ENCODE measurements around the gene CACHD1.

GRCh38 chr1:64685765-64686341, 215.9 kb downstream of the CACHD1 start:
- no peak for TF ChIP-seq CTCF (conservative IDR thresholded peaks at IDR 0.05; ENCODE audit: low read length)
- TF ChIP-seq EZH2phosphoT487 (IDR thresholded peaks at IDR 0.05; ENCODE audit: borderline replicate concordance, low read depth, low read length): no peak
